PC-3 (cell line): ENCODE data around the gene MTHFD1L.

ENCODE experiments used
- EZH2 ChIP-seq: fragments of 300-600 bp; sonication (generic); IDR thresholded peaks from one replicate; pipeline ENCODE4 v1.6.1; 2017; ENCODE audit warnings: antibody characterized with exemption, mild to moderate bottlenecking, low read length; ENCODE audit not compliant: unreplicated experiment
- EZH2phosphoT487 ChIP-seq: fragments of 300-600 bp; sonication (generic); IDR thresholded peaks from 2 replicates; pipeline ENCODE4 v1.6.1; 2018; ENCODE audit warnings: mild to moderate bottlenecking, antibody characterized with exemption, low read length, borderline replicate concordance
- TF ChIP-seq, protein P1 (sequence below): fragments of 300-600 bp; sonication (generic); conservative IDR thresholded peaks from 2 replicates; pipeline ENCODE4 v1.5.1; 2017; ENCODE audit warnings: antibody characterized with exemption, low read depth, mild to moderate bottlenecking, low read length

DNA sequence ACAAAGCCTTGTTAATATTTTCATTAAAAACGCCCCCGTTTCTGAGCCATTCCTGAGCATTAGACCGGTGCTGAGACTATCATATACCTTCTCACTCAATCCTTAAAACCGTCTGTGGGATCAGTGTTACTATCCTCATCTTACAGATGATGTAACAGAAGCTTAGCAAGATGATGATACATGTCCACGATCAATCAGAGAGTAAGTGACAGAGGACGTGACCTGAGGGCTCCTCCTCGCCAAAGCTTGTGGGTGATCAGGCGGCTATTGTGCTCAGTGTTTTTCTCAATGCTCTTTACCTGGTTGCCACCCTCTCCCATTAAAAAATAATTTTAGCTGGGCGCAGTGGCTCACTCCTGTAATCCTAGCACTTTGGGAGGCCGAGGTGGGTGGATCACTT is 113.1 kb downstream of the MTHFD1L start:
- TF ChIP-seq, protein P1, sequence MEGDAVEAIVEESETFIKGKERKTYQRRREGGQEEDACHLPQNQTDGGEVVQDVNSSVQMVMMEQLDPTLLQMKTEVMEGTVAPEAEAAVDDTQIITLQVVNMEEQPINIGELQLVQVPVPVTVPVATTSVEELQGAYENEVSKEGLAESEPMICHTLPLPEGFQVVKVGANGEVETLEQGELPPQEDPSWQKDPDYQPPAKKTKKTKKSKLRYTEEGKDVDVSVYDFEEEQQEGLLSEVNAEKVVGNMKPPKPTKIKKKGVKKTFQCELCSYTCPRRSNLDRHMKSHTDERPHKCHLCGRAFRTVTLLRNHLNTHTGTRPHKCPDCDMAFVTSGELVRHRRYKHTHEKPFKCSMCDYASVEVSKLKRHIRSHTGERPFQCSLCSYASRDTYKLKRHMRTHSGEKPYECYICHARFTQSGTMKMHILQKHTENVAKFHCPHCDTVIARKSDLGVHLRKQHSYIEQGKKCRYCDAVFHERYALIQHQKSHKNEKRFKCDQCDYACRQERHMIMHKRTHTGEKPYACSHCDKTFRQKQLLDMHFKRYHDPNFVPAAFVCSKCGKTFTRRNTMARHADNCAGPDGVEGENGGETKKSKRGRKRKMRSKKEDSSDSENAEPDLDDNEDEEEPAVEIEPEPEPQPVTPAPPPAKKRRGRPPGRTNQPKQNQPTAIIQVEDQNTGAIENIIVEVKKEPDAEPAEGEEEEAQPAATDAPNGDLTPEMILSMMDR, result no peak
- TF ChIP-seq EZH2, result no peak
- TF ChIP-seq EZH2phosphoT487, result no peak
